ENCODE data around the gene TMEM98. TPM values are rescaled to one million over a fixed set of nuclear protein-coding genes. Genes with fewer than 3 reads are reported as not detected.
A peak's percentile ranks its signal among the peaks of the same experiment; 100 is the strongest.
"Not testable (repeated sequence)": the region's sequence is repeated elsewhere in the genome, so short reads cannot be mapped to it uniquely, and the experiment has no call there.

The TMEM98 gene, protein sequence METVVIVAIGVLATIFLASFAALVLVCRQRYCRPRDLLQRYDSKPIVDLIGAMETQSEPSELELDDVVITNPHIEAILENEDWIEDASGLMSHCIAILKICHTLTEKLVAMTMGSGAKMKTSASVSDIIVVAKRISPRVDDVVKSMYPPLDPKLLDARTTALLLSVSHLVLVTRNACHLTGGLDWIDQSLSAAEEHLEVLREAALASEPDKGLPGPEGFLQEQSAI
- total RNA-seq (2014; rRNA removed; shearing (Covaris generic); ENCODE audit: low replicate concordance), result 7.4 and 24.3 TPM in 2 replicates

DNA sequence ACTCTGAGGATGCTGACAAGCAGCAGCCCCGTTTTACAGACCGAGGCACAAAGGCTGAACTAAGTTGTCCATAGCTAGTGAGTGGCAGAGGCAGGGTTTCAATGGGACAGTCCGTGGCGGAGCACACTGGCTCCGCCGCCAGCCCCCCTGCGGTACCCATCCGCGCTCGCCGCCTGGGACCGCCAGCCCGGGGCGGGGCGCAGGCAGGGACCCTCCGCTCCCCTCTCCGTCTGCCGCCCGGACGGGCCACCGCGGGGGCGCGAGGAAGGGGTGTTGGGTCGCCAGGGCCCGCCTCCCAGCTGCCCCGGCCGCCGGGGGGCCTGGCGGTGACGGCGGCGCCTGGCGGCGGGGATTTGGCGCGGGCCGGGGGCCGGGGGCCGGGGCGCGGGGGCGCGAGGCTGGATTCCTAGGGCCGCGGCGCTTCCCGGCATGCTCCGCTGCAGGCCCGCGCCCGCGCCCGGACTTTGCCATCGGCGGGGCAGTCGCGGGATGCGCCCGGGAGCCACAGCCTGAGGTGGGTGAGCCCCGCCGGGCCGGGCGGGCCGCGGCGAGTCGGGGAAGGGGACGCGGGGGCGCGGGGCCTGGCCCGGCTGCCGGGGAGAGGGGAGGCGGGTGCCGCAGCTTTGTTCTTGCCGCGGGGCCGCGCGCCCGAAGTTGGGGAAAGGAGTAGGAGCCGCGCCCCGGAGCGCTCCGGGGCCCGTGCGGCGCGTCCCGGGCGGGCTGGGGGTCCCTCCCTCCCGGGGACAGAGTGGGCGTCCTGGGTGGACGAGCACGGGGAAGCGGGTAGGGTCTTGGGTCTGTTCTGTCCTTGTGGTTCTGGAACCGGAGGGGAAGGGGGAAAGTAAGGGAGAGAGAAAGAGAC lies at the start of gene TMEM98:
TMEM98 (plus strand) TSS at position 430 of the 862 bp plus-strand sequence. CDS start 3,376 bp downstream, outside the sequence.
- Histone ChIP-seq H3K9me3 (no peaks in the 10 kb centered on the region), H3K4me3 (peak within 1 kb of the TSS; percentile 48), H3K36me3 (no peaks in the 10 kb centered on the region), H3K27me3 (peaks cover 7% of the 10 kb centered on the region; the same call in 1 of the 2 replicates)
- DNase-seq, result peak; percentile 34

DNA sequence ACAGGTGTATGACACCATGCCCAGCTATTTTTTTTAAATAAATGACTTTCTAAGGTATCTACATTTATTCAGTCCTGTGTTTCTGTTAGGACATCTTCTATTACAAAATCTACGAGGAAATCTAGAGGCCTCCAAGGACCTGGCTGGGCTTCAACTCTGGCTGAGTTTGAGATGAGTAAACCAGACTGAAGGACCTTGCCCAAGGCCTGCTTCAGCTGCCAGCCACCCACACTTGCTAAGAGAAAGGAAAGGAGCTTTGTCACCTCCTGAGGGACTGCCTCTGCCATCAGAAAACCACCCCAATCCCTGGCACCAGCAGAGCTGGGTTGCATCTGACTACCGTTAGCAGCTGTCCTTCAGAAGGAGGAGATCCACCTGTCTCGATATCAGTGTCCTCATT lies 49.7 kb upstream of the TMEM98 start:
- Histone ChIP-seq H3K9me3 (no peaks in the 10 kb centered on the region), H3K36me3 (no peaks in the 10 kb centered on the region), H3K4me3 (no peak overlapping the region), H3K27me3 (peaks cover 12% of the 10 kb centered on the region)
- DNase-seq, result peak; percentile 87

DNA sequence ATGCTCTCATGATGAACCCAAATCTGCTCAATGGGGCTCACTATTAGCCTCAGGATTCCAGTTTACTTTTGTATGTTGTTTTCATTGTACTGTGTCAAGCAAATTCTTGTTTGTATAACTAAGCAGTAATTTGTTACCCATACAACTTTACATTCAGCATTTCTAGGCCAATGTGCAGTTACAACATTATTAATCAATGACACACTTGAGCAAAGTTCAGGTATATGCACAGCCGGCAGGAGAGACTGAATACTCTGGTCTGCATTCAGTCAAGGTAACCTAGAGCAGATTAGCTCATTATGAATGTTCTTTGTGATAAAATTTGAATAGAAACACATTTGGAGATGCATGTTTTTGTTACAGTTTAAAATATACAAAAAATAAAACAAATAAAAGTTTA lies 48.8 kb upstream of the TMEM98 start:
- no peaks in the 10 kb centered on the region for H3K9me3 ChIP-seq
- no peaks in the 10 kb centered on the region for H3K36me3 ChIP-seq
- H3K27me3 ChIP-seq, result peaks cover 12% of the 10 kb centered on the region
- no peak for DNase-seq
- no peak overlapping the region for H3K4me3 ChIP-seq

DNA sequence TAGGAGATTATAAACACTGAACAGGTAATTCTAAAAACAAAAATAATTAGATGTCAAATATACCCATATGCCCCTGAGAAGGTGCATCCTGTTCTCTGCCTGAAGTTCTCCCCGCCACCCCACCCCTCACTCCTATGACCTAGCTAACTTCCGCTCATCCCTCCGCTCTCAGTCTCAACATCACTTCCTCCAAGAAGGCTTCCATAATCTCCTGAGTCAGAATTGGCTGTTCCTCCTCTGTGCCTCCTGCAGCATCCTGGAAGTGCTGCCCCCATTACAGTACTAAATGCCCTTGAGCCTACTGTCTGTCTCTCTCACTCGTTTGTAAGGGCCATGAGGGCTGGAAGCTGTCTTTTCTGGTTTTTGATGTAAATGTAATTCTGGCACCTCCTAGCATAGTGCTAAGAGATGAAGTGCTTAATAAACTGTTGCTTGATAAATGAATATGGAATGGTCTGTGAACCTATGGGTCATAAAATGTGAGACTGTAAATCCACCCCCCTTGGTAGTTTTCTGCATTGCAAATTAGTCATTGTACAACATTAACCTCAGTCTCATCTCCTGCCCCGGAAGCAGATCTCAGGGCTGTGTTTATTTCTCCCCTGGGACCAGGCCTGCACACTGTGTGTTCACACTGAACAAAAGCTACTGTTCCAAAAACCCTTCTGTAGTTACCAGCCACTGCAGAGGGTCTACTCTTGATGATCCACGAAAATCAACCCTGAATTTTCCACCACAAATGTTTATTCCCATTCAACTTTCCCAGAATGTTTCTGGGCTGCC lies 47.1 kb upstream of the TMEM98 start:
- no peaks in the 10 kb centered on the region for H3K36me3 ChIP-seq
- peaks cover 5% of the 10 kb centered on the region; the same call in 1 of the 2 replicates for H3K27me3 ChIP-seq
- peak; percentile 5 for DNase-seq
- H3K4me3 ChIP-seq, result no peak overlapping the region
- H3K9me3 ChIP-seq, result no peaks in the 10 kb centered on the region

DNA sequence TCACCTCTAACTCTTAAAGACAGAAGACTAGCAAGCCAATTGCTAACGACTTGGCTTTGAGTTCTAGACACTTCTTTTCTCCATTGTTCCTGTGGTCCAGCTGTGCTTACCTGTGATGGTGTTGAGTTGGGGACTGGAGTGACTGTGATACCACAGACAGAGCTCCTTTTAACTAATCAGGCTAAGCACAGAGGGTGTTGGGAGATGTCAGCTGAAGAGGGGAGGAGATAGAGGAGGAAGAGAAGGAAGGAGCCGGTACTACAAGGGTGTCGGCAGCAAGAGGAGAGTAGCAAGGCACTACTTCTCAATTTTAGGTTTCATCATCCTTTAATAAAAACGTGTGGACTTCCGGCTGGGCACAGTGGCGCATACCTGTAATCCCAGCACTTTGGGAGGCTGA lies 45.9 kb upstream of the TMEM98 start:
- Histone ChIP-seq H3K9me3 (no peaks in the 10 kb centered on the region), H3K4me3 (no peak overlapping the region), H3K27me3 (no peaks in the 10 kb centered on the region), H3K36me3 (no peaks in the 10 kb centered on the region)
- no peak for DNase-seq

DNA sequence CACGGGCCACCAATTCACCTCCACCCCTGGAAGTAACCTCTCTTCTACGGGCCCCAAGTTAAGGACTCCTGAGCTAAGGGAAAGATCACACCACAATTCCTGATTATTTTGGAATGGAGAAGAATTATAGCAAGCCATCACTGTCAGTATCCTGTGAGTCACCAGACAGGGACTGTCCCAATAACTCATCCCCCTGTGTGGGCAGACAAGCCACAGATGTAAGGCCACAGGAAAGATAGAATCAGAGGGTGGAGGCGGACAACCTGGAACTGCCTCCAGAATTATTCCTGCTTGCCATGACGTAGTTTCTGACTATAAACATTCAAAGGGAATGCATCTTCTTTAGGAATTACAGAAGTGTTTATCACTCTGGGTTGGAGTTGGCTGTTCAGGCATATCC lies 45.2 kb upstream of the TMEM98 start:
- Histone ChIP-seq H3K4me3 (no peak overlapping the region), H3K9me3 (no peaks in the 10 kb centered on the region), H3K36me3 (no peaks in the 10 kb centered on the region), H3K27me3 (no peaks in the 10 kb centered on the region)
- DNase-seq, result peak; percentile 12

DNA sequence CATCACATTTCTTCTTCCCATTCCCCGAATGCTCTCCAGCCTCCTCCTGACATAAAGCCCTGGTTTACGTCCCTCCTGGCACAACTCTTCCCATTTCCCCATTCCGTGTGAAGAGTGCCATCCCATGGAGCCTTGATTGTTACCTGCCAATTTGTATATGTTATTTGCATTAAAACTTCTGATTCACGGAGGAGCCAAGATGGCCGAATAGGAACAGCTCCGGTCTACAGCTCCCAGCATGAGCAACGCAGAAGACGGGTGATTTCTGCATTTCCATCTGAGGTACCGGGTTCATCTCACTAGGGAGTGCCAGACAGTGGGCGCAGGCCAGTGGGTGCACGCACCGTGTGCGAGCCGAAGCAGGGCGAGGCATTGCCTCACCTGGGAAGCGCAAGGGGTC lies 41.0 kb upstream of the TMEM98 start:
- H3K4me3 ChIP-seq, DNase-seq, H3K9me3 ChIP-seq, H3K36me3 ChIP-seq, H3K27me3 ChIP-seq: not testable (repeated sequence)

DNA sequence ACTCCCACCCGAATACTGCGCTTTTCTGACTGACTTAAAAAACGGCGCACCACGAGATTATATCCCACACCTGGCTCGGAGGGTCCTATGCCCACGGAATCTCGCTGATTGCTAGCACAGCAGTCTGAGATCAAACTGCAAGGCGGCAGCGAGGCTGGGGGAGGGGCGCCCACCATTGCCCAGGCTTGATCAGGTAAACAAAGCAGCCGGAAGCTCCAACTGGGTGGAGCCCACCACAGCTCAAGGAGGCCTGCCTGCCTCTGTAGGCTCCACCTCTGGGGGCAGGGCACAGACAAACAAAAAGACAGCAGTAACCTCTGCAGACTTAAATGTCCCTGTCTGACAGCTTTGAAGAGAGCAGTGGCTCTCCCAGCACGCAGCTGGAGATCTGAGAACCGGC lies 40.5 kb upstream of the TMEM98 start:
- H3K4me3 ChIP-seq, H3K27me3 ChIP-seq: not testable (repeated sequence)

DNA sequence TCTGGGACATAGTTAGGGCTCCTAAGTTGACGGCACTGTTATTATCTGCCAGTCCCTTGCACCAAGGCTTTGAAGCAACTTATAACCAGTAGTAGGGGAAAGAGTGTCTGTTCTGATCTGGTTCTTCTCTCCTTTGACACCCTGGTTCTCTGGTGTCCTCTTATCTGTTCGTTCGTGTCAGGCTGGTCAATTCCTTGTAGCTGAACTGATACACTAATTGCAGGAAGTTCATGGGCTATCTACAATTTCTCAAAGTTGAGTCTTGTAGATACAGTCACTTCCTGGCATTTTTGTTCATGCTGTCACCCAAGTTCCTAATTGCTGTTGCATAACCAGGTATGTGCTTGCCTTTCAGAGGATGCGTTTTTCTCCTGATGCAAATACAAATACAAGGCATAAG lies 33.7 kb upstream of the TMEM98 start:
- Histone ChIP-seq H3K9me3 (no peaks in the 10 kb centered on the region), H3K36me3 (no peaks in the 10 kb centered on the region), H3K27me3 (no peaks in the 10 kb centered on the region), H3K4me3 (no peak overlapping the region)
- no peak for DNase-seq

More for the DNA sequence above, 40.5 kb upstream of the TMEM98 start:
- not testable (repeated sequence) for H3K36me3 ChIP-seq, DNase-seq, H3K9me3 ChIP-seq

DNA sequence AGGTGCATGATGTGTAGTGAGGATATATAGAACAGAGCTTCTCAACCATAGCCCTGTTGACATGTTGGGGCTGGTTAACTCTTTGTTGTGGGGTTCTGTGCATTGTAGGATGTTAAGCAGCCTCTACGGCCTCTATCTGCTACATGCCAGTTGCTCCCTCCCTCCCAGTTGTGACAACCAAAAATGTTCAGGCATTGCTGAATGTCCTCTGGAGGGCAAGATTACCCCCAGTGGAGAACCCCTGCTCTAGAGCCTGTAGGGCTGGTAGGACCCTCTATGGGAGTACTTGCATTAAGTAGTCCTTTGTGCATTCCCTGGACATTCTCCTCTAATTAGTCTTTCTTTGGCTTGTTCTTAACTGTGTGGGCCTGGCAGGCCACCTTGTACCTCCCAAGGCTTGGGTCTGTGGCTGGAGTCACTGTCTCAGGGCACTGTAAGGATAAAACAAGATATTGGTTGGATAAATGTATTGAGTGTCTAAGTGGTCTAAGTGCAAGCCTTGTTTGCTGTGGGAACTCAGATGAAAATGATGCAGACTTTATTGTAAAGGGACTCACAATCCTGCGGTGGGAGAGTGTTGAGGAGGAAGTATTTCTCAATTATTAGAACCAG lies 31.2 kb upstream of the TMEM98 start:
- Histone ChIP-seq H3K27me3 (0 out of 2 replicates have a peak, but pooled peaks cover 2% of the 10 kb centered on the region), H3K36me3 (no peaks in the 10 kb centered on the region), H3K4me3 (no peak overlapping the region), H3K9me3 (no peaks in the 10 kb centered on the region)
- no peak for DNase-seq

DNA sequence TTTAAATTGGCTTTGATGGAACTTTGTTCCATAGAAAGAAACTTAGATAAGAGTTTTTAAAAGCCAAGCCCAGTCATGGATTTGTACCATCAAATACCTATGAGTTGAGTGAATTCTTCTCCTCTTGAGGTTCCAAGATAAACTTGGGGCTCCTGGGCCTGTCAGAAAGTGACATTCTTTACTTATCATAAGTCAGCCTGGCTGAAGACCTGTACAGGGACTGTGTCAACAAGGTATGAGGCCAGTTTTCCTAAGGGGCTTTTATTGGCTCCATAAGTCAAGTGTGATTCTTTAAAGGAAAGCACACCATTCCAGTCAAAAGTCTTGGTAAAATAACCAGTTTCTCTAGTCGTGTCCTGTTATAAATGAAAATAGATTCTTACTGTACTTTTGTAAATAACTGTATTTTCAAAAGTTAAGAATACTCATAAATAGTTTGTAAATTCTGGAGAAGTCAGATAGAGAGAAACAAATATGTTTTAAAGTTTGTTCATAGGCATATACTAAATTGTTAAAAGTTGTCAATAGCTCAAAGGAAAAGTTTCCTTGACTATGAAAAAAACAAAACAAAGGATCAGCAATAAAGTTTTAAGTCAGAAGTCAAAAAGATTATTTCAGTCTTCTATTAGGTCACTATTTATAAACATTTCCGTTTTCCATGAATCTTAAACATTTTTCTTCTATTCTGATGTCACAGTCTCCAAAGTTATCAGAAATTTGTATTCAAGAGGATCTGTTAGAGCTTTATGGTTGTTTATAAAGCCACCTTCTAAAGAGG lies 28.5 kb upstream of the TMEM98 start:
- H3K36me3 ChIP-seq, result no peaks in the 10 kb centered on the region
- no peaks in the 10 kb centered on the region for H3K9me3 ChIP-seq
- 0 out of 2 replicates have a peak, but pooled peaks cover 2% of the 10 kb centered on the region for H3K27me3 ChIP-seq
- DNase-seq, result no peak
- H3K4me3 ChIP-seq, result no peak overlapping the region

DNA sequence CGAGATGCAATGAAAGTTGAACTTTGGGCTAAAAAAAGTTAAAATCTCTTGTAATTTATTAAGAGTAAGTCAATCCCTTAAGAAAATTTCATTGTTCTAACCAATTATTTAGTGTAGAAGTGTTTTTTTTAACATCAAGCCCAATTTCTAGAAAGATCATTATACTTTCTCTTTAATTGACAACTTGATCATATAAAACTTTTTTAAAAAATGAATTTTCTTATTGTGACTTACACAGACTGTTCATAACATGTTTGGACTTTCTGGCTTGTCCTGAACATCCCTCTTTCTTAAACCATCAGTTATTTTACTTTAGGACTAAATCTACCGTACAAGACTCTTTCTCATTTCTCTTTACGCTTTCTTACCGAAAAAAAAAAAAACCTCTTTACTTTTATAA lies 26.2 kb upstream of the TMEM98 start:
- no peaks in the 10 kb centered on the region for H3K36me3 ChIP-seq
- 0 out of 2 replicates have a peak, but pooled peaks cover 2% of the 10 kb centered on the region for H3K27me3 ChIP-seq
- no peaks in the 10 kb centered on the region for H3K9me3 ChIP-seq
- no peak overlapping the region for H3K4me3 ChIP-seq
- no peak for DNase-seq

DNA sequence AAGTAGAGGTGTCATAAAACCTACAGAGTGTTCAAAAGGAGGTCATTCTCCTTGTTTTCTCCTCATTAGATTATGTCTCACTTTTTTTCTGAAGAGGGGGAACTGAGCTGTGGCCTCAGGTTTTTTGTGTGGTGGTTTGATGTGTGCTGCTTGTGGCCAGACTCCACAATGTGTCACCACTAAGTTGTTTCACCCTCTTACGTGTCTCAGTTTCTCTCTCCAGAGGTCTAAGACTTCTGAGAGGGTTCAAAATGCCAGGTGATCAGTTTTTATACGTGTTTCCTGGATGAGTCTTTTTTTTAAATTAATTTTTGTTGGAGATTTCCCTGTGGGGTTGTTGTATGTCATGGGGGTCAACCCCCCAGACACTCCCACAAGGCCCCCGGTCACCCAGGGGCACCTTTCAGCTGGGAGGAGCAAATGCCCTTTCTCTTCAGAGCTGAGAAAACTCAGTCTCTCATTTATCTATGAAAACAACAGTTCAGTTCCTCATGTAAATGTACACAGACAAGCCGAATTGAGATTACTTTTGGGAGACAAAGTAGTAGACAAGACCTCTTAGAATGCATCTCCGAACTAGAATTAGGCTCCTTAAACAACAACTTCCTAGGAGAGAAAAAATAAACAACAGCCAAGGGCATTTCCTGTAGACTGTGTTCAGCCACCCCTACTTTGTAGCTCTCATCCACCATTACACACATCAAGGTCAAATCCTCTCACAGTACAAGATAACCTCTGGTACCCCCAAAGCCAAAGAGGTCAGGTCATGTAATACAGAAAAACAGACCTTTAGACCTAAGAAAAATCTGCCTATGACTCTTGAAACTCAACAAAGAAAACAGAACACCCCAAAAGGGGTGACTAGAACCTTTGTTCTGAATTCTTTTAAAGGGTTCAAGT lies 23.9 kb upstream of the TMEM98 start:
- Histone ChIP-seq H3K27me3 (0 out of 2 replicates have a peak, but pooled peaks cover 2% of the 10 kb centered on the region), H3K4me3 (no peak overlapping the region), H3K36me3 (no peaks in the 10 kb centered on the region), H3K9me3 (no peaks in the 10 kb centered on the region)
- DNase-seq, result no peak

DNA sequence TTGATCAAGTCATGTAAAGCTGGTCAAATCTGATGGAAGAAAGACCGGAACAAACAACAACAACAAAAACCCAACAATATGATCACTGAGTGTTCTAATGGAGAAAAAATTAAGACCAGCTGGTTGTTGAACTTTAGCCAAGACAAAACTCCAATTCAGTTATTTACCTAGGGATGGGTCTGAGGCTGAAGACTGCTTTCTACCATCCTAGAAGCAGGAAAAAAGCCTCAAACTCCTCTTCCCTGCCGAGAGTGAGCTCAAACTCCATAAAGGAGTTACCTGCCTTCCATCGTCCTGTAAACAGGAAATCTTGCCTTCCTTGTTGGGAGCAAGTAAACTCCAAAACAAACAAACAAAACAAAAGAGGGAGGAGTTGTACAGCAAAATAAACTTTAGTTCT lies 23.1 kb upstream of the TMEM98 start:
- H3K9me3 ChIP-seq, result no peaks in the 10 kb centered on the region
- no peaks in the 10 kb centered on the region for H3K36me3 ChIP-seq
- no peak for DNase-seq
- H3K4me3 ChIP-seq, result no peak overlapping the region
- H3K27me3 ChIP-seq, result 0 out of 2 replicates have a peak, but pooled peaks cover 2% of the 10 kb centered on the region

DNA sequence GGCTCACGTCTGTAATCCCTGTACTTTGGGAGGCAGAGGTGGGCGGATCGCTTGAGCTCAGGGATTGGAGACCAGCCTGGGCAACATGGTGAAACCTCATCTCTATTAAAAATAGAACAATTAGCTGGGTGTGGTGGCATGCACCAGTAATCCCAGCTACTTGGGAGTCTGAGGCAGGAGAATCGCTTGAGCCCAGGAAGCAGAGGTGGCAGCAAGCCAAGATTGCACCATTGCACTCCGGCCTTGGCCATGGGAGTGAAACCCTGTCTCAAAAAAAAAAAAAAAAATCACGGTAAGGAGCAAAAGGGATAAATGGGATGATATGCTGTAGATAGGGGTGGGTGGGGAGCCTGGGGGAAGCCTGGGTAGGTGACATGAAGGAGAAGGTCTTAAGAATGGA lies 20.4 kb upstream of the TMEM98 start:
- no peaks in the 10 kb centered on the region; the same call in 1 of the 2 replicates for H3K27me3 ChIP-seq
- H3K36me3 ChIP-seq, result no peaks in the 10 kb centered on the region
- DNase-seq, result peak; percentile 11
- no peak overlapping the region for H3K4me3 ChIP-seq
- H3K9me3 ChIP-seq, result no peaks in the 10 kb centered on the region
